ENCODE data around the gene NPEPPS. TPM values are rescaled to one million over a fixed set of nuclear protein-coding genes. Genes with fewer than 3 reads are reported as not detected.

NPEPPS gene
- total and polyA plus RNA-seq, 10 donors, result 19.2 to 165 (median 107) TPM

DNA sequence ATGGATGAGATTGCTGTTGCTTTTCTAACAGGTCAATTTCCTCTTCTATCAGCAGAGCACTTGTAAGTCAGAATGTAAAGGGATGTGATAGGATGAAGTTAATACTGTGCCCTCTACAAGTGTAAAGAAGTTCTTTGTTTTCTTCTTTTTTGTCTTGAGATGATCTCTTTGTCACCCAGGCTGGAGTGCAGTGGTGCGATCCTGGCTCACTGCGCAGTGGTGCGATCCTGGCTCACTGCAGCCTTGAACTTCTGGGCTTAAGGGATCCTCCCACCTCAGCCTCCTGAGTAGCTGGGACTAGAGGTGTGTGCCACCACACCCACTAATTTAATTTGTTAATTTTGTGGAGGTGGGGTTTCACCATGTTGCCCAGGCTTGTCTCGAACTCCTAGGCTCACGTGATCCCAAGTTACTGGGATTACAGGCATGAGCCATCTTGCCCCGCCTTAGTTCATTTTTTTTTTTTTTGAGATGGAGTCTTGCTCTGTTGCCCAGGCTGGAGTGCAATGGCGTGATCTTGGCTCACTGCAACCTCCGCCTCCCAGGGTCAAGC, 97.2 kb downstream of the NPEPPS start:
- DNase-seq, result no peak
- H3K27ac ChIP-seq, result no peak overlapping the region
- peaks cover 0 to 57% (median 18%) of the 10 kb centered on the region in 6 donors for H3K36me3 ChIP-seq
- no peak overlapping the region for H3K4me3 ChIP-seq
- TF ChIP-seq, protein P1, sequence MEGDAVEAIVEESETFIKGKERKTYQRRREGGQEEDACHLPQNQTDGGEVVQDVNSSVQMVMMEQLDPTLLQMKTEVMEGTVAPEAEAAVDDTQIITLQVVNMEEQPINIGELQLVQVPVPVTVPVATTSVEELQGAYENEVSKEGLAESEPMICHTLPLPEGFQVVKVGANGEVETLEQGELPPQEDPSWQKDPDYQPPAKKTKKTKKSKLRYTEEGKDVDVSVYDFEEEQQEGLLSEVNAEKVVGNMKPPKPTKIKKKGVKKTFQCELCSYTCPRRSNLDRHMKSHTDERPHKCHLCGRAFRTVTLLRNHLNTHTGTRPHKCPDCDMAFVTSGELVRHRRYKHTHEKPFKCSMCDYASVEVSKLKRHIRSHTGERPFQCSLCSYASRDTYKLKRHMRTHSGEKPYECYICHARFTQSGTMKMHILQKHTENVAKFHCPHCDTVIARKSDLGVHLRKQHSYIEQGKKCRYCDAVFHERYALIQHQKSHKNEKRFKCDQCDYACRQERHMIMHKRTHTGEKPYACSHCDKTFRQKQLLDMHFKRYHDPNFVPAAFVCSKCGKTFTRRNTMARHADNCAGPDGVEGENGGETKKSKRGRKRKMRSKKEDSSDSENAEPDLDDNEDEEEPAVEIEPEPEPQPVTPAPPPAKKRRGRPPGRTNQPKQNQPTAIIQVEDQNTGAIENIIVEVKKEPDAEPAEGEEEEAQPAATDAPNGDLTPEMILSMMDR (IDR thresholded peaks at IDR 0.05 in 8 of 11, conservative IDR thresholded peaks at IDR 0.05 in 3 of 11), result no peak
- TF ChIP-seq POLR2AphosphoS5 (IDR thresholded peaks at IDR 0.05) (no peak), POLR2A (IDR thresholded peaks at IDR 0.05) (no peak)
- 96 to 99% (median 97%) methylated on average over 8 of the region's 8 CpGs for WGBS, 5 donors
- H3K27me3 ChIP-seq (replicated peaks in 1 of 7), result no peaks in the 10 kb centered on the region
- H3K4me1 ChIP-seq, result no peaks in the 10 kb centered on the region
- intact Hi-C loops (cut with DNase I; ENCODE audit: low total_unique reads), result no loop called here
- H3K9me3 ChIP-seq, result no peaks in the 10 kb centered on the region

DNA sequence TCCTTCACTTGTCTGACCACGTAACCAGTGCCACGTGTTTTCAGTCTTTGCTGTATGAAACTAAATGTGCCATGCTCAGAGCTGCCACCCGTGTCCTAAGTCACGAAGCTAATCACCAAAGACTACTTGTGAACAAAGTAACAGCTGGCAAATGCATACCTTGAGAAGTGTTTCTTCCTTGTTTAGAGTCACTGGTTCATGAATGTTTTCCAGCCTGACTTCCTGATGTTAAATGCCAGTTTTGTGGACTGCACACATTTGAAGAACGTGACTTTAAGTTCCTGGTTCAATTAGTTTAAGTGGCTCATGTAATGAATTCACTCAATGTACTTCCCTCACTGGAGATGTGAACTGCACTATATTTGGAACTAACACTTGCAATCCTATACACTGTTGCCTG, 98.9 kb downstream of the NPEPPS start:
- no peak for DNase-seq
- TF ChIP-seq, protein P1 (IDR thresholded peaks at IDR 0.05 in 8 of 11, conservative IDR thresholded peaks at IDR 0.05 in 3 of 11), result no peak
- TF ChIP-seq POLR2A (IDR thresholded peaks at IDR 0.05), result no peak
- TF ChIP-seq POLR2AphosphoS5 (IDR thresholded peaks at IDR 0.05), result no peak
- 63 to 81% (median 70%) methylated on average over 5 of the region's 5 CpGs for WGBS, 5 donors
- peaks cover 0 to 57% (median 8%) of the 10 kb centered on the region in 6 donors for H3K36me3 ChIP-seq
- no peaks in the 10 kb centered on the region for H3K27me3 ChIP-seq (replicated peaks in 1 of 7)
- intact Hi-C loops (cut with DNase I; ENCODE audit: low total_unique reads), result no loop called here
- H3K9me3 ChIP-seq, result no peaks in the 10 kb centered on the region
- H3K27ac ChIP-seq, result no peak overlapping the region
- no peak overlapping the region for H3K4me3 ChIP-seq
- no peaks in the 10 kb centered on the region for H3K4me1 ChIP-seq

DNA sequence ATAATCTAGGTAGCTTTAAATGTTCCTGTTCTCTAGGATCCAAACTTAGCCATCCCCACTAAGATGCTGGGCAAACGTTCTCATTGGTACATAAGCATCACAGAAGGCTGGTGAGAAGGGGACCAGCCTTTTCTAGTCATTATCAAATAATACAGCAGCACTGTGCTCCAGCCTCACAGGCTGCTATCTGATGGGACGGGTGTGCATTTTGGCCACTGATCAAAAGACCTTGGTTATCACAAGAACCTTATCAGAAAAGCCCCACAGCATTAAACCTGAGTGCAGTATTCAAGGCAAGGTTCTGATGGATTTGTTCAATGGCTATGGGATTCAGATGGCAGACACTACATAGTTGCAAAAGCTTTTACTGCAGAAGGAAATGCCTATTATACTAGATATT, 99.7 kb downstream of the NPEPPS start:
- no peaks in the 10 kb centered on the region for H3K27me3 ChIP-seq (replicated peaks in 1 of 7)
- H3K4me3 ChIP-seq, result no peak overlapping the region
- H3K4me1 ChIP-seq, result no peaks in the 10 kb centered on the region
- no peak for DNase-seq
- no peak for TF ChIP-seq POLR2AphosphoS5 (IDR thresholded peaks at IDR 0.05)
- TF ChIP-seq, protein P1 (IDR thresholded peaks at IDR 0.05 in 8 of 11, conservative IDR thresholded peaks at IDR 0.05 in 3 of 11), result no peak
- TF ChIP-seq POLR2A (IDR thresholded peaks at IDR 0.05), result no peak
- 73 to 89% (median 77%) methylated on average over 2 of the region's 2 CpGs for WGBS, 5 donors
- H3K9me3 ChIP-seq, result no peaks in the 10 kb centered on the region
- H3K27ac ChIP-seq, result no peak overlapping the region
- peaks cover 0 to 59% (median 5%) of the 10 kb centered on the region in 6 donors for H3K36me3 ChIP-seq
- intact Hi-C loops (cut with DNase I; ENCODE audit: low total_unique reads), result no loop called here

DNA sequence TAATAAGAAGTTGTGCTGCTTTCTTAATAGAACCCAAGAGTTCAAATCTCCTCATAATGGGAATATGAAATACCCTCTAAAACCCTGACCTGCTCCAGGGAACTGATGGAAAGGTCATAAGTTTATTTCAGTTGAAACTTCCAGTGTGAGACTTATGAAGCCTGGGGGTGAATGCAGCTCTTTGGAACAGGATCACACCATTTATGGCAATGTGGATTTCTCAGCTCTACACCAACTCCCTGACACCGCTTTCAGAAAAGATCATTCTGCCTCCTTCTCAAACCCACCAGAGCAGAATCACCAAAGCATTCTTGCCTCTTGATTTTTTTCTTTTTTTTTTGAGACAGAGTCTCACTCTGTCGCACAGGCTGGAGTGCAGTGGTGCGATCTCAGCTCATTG, 102.1 kb downstream of the NPEPPS start:
- no peak overlapping the region for H3K4me3 ChIP-seq
- H3K27ac ChIP-seq, result no peak overlapping the region
- peaks cover 0 to 81% (median 8%) of the 10 kb centered on the region in 6 donors for H3K36me3 ChIP-seq
- WGBS, 5 donors, result 96 to 98% (median 96%) methylated on average over 3 of the region's 3 CpGs
- no peaks in the 10 kb centered on the region for H3K4me1 ChIP-seq
- H3K27me3 ChIP-seq (replicated peaks in 1 of 7), result no peaks in the 10 kb centered on the region
- TF ChIP-seq POLR2AphosphoS5 (IDR thresholded peaks at IDR 0.05) (no peak), POLR2A (IDR thresholded peaks at IDR 0.05) (no peak)
- TF ChIP-seq, protein P1 (IDR thresholded peaks at IDR 0.05 in 8 of 11, conservative IDR thresholded peaks at IDR 0.05 in 3 of 11), result no peak
- intact Hi-C loops (cut with DNase I; ENCODE audit: low total_unique reads), result no loop called here
- H3K9me3 ChIP-seq, result no peaks in the 10 kb centered on the region
- no peak for DNase-seq
